Measurements from ENCODE around the gene PGA4.
"Not testable (repeated sequence)": the region's sequence is repeated elsewhere in the genome, so short reads cannot be mapped to it uniquely, and the experiment has no call there.

Gene PGA4

GRCh38 chr11:61204502-61205059 lies 17.6 kb upstream of the PGA4 start:
- not testable (repeated sequence) for DNase-seq (ENCODE audit: low spot score)

GRCh38 chr11:61207636-61208310 lies 14.4 kb upstream of the PGA4 start:
- not testable (repeated sequence) for DNase-seq (ENCODE audit: low spot score)

GRCh38 chr11:61210629-61211028 lies 11.5 kb upstream of the PGA4 start:
- not testable (repeated sequence) for DNase-seq (ENCODE audit: low spot score)

GRCh38 chr11:61211327-61211952 lies 10.7 kb upstream of the PGA4 start:
- not testable (repeated sequence) for DNase-seq (ENCODE audit: low spot score)

GRCh38 chr11:61212202-61212601 lies 9.9 kb upstream of the PGA4 start:
- not testable (repeated sequence) for DNase-seq (ENCODE audit: low spot score)

- DNase-seq (ENCODE audit: low spot score), result not testable (repeated sequence)
Observed at GRCh38 chr11:61213711-61214324, 8.3 kb upstream of the PGA4 start.

- not testable (repeated sequence) for DNase-seq (ENCODE audit: low spot score)
Observed at GRCh38 chr11:61218306-61218705, 3.8 kb upstream of the PGA4 start.

- DNase-seq (ENCODE audit: low spot score), result not testable (repeated sequence)
Observed at GRCh38 chr11:61219016-61219415, 3.1 kb upstream of the PGA4 start.

GRCh38 chr11:61222692-61223091 lies 545 bp downstream of the PGA4 start:
- DNase-seq (ENCODE audit: low spot score), result not testable (repeated sequence)

- DNase-seq (ENCODE audit: low spot score), result not testable (repeated sequence)
Observed at GRCh38 chr11:61226457-61227137, 4.5 kb downstream of the PGA4 start.

- DNase-seq (ENCODE audit: low spot score), result not testable (repeated sequence)
Observed at GRCh38 chr11:61229458-61229857, 7.3 kb downstream of the PGA4 start.

GRCh38 chr11:61231033-61231432 lies 8.9 kb downstream of the PGA4 start:
- DNase-seq (ENCODE audit: low spot score), result not testable (repeated sequence)

- not testable (repeated sequence) for DNase-seq (ENCODE audit: low spot score)
Observed at GRCh38 chr11:61231585-61231984, 9.4 kb downstream of the PGA4 start.

GRCh38 chr11:61232548-61233145 lies 10.5 kb downstream of the PGA4 start:
- not testable (repeated sequence) for DNase-seq (ENCODE audit: low spot score)

GRCh38 chr11:61237130-61237529 lies 15.0 kb downstream of the PGA4 start:
- DNase-seq (ENCODE audit: low spot score), result not testable (repeated sequence)

GRCh38 chr11:61240288-61240687 lies 18.1 kb downstream of the PGA4 start:
- not testable (repeated sequence) for DNase-seq (ENCODE audit: low spot score)

- not testable (repeated sequence) for DNase-seq (ENCODE audit: low spot score)
Observed at GRCh38 chr11:61240875-61241274, 18.7 kb downstream of the PGA4 start, which contains the start of gene PGA5. Gene PGA5 (plus strand): TSS chr11:61241175. CDS start chr11:61241227, 52 bp downstream.

- not testable (repeated sequence) for DNase-seq (ENCODE audit: low spot score)
Observed at GRCh38 chr11:61241526-61241925, 19.4 kb downstream of the PGA4 start.

GRCh38 chr11:61245284-61245964 lies 23.3 kb downstream of the PGA4 start:
- DNase-seq (ENCODE audit: low spot score), result not testable (repeated sequence)

- DNase-seq (ENCODE audit: low spot score), result not testable (repeated sequence)
Observed at GRCh38 chr11:61248071-61248470, 25.9 kb downstream of the PGA4 start.

GRCh38 chr11:61249201-61249600 lies 27.1 kb downstream of the PGA4 start:
- not testable (repeated sequence) for DNase-seq (ENCODE audit: low spot score)

All from RKO (cell line).